Skeletal muscle tissue (tissue), 4 donors: Measurements from ENCODE around the gene EFCAB14. TPM values are rescaled to one million over a fixed set of nuclear protein-coding genes. Genes with fewer than 3 reads are reported as not detected.

Experiments
- H3K27ac ChIP-seq: one replicate; pipeline ENCODE4 v1.7.0; 2013; ENCODE audit warnings: mild to moderate bottlenecking, low read depth, low read length, inconsistent platforms
- H3K27me3 ChIP-seq, 3 donors: one replicate each; pipeline ENCODE4 v1.7.0; 2013; ENCODE audit warnings: low read length in 3 of 3; ENCODE audit not compliant: control insufficient read depth in 3 of 3, insufficient read depth in 3 of 3
- H3K36me3 ChIP-seq, 3 donors: one replicate each; pipeline ENCODE4 v1.7.0; 2013; ENCODE audit warnings: low read length in 3 of 3; ENCODE audit not compliant: control insufficient read depth in 3 of 3, insufficient read depth in 3 of 3
- H3K4me1 ChIP-seq, 3 donors: one replicate each; pipeline ENCODE4 v1.7.0; 2013; ENCODE audit warnings: low read length in 3 of 3, mild to moderate bottlenecking in 3 of 3; ENCODE audit not compliant: control insufficient read depth in 3 of 3, insufficient read depth in 3 of 3
- H3K4me3 ChIP-seq, 3 donors: one replicate each; pipeline ENCODE4 v1.7.0; 2013; ENCODE audit warnings: low read length in 3 of 3
- H3K9ac ChIP-seq, 3 donors: one replicate each; pipeline ENCODE4 v1.7.0; 2013; ENCODE audit warnings: low read length in 3 of 3, mild to moderate bottlenecking in 3 of 3, moderate library complexity in 2 of 3, low read depth in 1 of 3
- H3K9me3 ChIP-seq, 3 donors: one replicate each; pipeline ENCODE4 v1.7.0; 2013; ENCODE audit warnings: low read length in 3 of 3; ENCODE audit not compliant: control insufficient read depth in 3 of 3
- total RNA-seq: library from RNA; depleted of rRNA; stranded (reverse); fragments of >200 nt; gene quantifications from one replicate; pipeline ENCODE4 v1.2.3, GENCODE V29; 2014
- donor health status: Osteomylitis.

The EFCAB14 gene
- total RNA-seq, 1 donor from 2014 or later: 50.6 TPM

- H3K4me1 ChIP-seq: no peaks in the 10 kb centered on the region
- H3K9me3 ChIP-seq: peaks cover 0 to 11% (median 0%) of the 10 kb centered on the region in 3 donors
- H3K27ac ChIP-seq: no peak overlapping the region
- H3K4me3 ChIP-seq: no peak overlapping the region
- H3K36me3 ChIP-seq: peaks cover 22 to 53% (median 39%) of the 10 kb centered on the region in 3 donors
- no peak overlapping the region for H3K9ac ChIP-seq
- H3K27me3 ChIP-seq: no peaks in the 10 kb centered on the region
Observed at GRCh38 chr1:46649764-46650163, 69.2 kb downstream of the EFCAB14 start.

- Histone ChIP-seq H3K9ac (no peak overlapping the region), H3K27me3 (no peaks in the 10 kb centered on the region), H3K4me3 (no peak overlapping the region), H3K4me1 (peaks cover 4 to 8% (median 7%) of the 10 kb centered on the region in 3 donors), H3K27ac (no peak overlapping the region), H3K9me3 (peaks cover 0 to 11% (median 0%) of the 10 kb centered on the region in 3 donors), H3K36me3 (peaks cover 23 to 44% (median 27%) of the 10 kb centered on the region in 3 donors)
Observed at GRCh38 chr1:46647611-46648010, 71.3 kb downstream of the EFCAB14 start.

GRCh38 chr1:46646844-46647243 is 72.1 kb downstream of the EFCAB14 start:
- H3K27ac ChIP-seq: no peak overlapping the region
- H3K36me3 ChIP-seq: peaks cover 22 to 44% (median 30%) of the 10 kb centered on the region in 3 donors

DNA sequence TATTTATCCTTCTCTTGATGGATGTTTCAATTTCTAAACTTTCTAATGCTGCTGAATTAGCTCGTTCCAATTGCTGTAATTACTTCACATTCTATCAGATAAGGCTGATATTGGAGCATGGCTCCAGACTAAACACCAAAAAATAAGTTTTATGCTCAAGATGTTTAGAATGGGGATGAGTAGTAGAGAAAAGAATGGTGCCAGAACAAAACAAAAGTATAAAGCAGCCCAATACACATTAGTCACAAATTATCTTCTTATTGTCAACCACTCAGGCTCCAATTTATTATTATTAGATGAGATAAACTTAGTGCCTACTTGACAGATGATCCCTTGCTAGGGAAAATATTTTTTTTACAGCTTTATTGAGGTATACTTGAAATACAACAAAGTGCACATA is 72.6 kb downstream of the EFCAB14 start:
- Histone ChIP-seq H3K4me1 (peaks cover 4 to 8% (median 7%) of the 10 kb centered on the region in 3 donors), H3K36me3 (peaks cover 23 to 43% (median 30%) of the 10 kb centered on the region in 3 donors), H3K9ac (no peak overlapping the region), H3K4me3 (no peak overlapping the region), H3K27ac (no peak overlapping the region), H3K9me3 (peaks cover 0 to 11% (median 0%) of the 10 kb centered on the region in 3 donors), H3K27me3 (no peaks in the 10 kb centered on the region)

More at GRCh38 chr1:46646844-46647243, 72.1 kb downstream of the EFCAB14 start:
- Histone ChIP-seq H3K4me3 (no peak overlapping the region), H3K9ac (no peak overlapping the region), H3K4me1 (peaks cover 4 to 8% (median 7%) of the 10 kb centered on the region in 3 donors), H3K27me3 (no peaks in the 10 kb centered on the region), H3K9me3 (peaks cover 0 to 11% (median 0%) of the 10 kb centered on the region in 3 donors)

DNA sequence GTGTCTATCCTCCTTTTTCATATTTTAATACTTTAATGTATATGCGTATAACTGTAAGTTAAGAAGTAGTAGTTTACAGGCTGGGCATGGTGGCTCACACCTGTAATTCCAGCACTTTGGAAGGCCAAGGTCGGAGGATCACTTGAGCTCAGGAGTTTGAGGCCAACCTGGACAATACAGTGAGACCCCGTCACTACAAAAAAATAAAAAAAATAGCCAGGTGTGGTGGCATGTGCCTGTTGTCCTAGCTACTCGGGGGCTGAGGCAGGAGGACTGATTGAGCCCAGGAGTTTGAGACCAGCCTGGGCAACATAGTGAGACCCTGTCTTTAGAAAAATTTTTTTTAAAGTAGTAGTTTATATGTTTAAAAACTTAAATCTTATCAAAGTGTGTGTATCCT is 73.1 kb downstream of the EFCAB14 start:
- peaks cover 4 to 8% (median 7%) of the 10 kb centered on the region in 3 donors for H3K4me1 ChIP-seq
- no peak overlapping the region for H3K4me3 ChIP-seq
- no peak overlapping the region for H3K9ac ChIP-seq
- no peak overlapping the region for H3K27ac ChIP-seq
- H3K9me3 ChIP-seq: peaks cover 0 to 11% (median 0%) of the 10 kb centered on the region in 3 donors
- peaks cover 23 to 43% (median 30%) of the 10 kb centered on the region in 3 donors for H3K36me3 ChIP-seq
- no peaks in the 10 kb centered on the region for H3K27me3 ChIP-seq

DNA sequence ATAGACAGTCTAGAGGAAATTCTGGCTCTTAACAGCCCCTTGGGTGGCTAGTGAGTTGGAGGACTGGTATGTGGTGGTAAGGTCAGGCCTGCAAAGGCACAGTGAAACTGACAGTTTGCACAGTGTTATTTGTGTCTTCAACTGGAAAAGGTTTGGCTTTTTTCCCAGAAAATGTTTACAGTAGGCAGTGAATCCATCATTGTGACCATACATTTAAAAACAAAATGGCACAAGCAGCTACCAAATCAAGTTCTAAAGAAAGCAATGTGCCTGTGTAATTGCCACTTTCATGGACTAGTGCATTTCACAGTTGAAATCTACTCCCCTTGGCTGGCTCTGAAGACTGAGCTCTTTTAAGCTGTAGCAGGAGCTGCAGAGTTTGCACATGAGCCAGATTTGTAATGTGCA is 75.5 kb downstream of the EFCAB14 start:
- Histone ChIP-seq H3K27ac (no peak overlapping the region), H3K9ac (no peak overlapping the region), H3K27me3 (no peaks in the 10 kb centered on the region), H3K4me1 (peaks cover 4 to 8% (median 7%) of the 10 kb centered on the region in 3 donors), H3K9me3 (no peaks in the 10 kb centered on the region), H3K36me3 (peaks cover 12 to 31% (median 14%) of the 10 kb centered on the region in 3 donors), H3K4me3 (no peak overlapping the region)

DNA sequence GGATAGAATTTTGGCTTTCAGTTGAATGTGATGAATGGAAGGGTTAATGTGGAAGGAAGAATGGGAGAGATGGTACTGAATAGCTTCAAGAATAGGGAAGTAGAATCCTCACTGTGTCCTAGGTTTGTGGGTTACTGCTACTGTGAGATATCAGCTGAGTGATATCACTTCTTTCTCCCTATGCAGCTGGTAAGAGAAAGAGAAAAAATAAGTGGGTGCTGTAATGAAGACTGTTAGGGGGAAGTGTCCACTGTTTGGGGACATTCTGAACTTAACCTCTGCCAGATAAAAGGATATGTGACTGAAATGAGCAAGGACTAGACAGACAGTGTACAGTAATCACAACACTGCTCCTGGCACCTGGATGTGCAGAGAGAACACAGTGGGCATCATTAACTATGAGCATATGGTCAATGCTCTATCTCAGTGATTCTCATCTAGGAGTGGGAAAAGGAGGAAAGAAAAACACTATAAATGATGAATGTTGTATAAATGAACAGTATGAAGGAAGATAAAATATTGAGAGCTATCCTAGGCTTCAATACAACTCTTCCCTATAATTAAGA is 76.7 kb downstream of the EFCAB14 start:
- Histone ChIP-seq H3K27me3 (no peaks in the 10 kb centered on the region), H3K36me3 (peaks cover 7 to 24% (median 10%) of the 10 kb centered on the region in 3 donors), H3K27ac (no peak overlapping the region), H3K9me3 (no peaks in the 10 kb centered on the region), H3K9ac (no peak overlapping the region), H3K4me1 (peaks cover 12 to 14% (median 12%) of the 10 kb centered on the region in 3 donors), H3K4me3 (no peak overlapping the region)

DNA sequence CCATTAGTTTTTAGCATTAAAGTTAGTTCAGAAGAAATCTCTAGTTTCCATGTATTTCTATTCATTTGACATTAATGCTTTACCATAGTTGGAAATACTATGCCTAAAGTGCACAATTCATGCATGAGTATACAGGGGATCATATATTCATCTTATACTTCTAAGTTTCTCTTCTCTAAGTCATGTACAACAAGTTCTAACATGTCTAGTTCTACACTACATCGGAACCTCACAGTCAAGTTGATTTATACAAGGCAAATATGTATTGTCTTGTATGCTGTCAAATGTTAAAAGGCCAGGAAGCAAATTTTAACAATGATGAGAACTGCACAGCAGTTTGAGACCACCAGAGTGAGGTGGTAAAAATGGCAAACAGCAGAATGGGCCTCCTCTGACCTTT is 79.4 kb downstream of the EFCAB14 start:
- Histone ChIP-seq H3K36me3 (peaks cover 15 to 33% (median 24%) of the 10 kb centered on the region in 3 donors), H3K9me3 (no peaks in the 10 kb centered on the region), H3K9ac (no peak overlapping the region), H3K27me3 (no peaks in the 10 kb centered on the region), H3K27ac (no peak overlapping the region), H3K4me1 (peaks cover 16 to 18% (median 16%) of the 10 kb centered on the region in 3 donors), H3K4me3 (no peak overlapping the region)

- Histone ChIP-seq H3K9ac (no peak overlapping the region), H3K36me3 (peaks cover 20 to 40% (median 24%) of the 10 kb centered on the region in 3 donors), H3K27ac (no peak overlapping the region), H3K9me3 (no peaks in the 10 kb centered on the region), H3K4me3 (no peak overlapping the region), H3K4me1 (peaks cover 16 to 18% (median 16%) of the 10 kb centered on the region in 3 donors), H3K27me3 (no peaks in the 10 kb centered on the region)
Observed at GRCh38 chr1:46638921-46639320, 80.0 kb downstream of the EFCAB14 start.

DNA sequence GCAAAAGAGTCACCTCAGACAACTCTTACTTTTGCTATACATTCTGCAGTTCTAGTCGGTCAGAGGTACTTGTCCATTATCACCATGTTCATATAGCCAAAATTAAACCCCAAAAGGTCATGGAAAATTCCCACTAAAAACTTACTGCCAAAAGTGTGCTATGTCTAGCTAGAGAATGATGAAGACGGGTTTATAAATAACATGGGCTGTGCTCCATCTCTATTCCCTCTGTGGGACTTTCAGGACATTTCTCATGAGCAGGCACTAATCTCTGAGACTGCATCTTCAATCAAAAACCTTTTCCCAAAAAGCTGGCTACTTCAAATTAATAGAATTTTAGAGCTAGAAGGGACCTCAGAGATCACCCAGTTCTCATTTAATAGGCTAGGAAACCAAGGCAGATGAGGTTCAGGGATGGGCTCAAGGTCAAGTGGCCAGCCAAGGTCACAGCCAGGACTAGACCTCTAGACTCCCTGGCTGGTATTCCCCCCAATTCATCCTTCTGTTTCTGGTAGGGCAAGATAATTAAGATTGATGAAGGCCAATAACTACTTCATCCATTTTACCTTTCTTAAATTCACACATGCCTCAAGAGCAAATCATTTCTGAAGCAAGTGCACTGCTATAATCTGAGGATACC is 81.3 kb downstream of the EFCAB14 start:
- Histone ChIP-seq H3K4me1 (peaks cover 9 to 11% (median 11%) of the 10 kb centered on the region in 3 donors), H3K36me3 (peaks cover 23 to 44% (median 29%) of the 10 kb centered on the region in 3 donors), H3K27ac (peak overlapping the region; percentile 36), H3K27me3 (no peaks in the 10 kb centered on the region), H3K4me3 (no peak overlapping the region), H3K9ac (no peak overlapping the region), H3K9me3 (no peaks in the 10 kb centered on the region)
